IPS-18a (cell line): Measurements from ENCODE around the gene TTC9.

ENCODE experiments used
- H3K27ac ChIP-seq: one replicate; pipeline ENCODE4 v1.5.1; 2013; ENCODE audit warnings: low read length
- H3K27me3 ChIP-seq: one replicate; pipeline ENCODE4 v1.6.1; 2013; ENCODE audit warnings: mild to moderate bottlenecking, low read length; ENCODE audit not compliant: control insufficient read depth, insufficient read depth
- H3K36me3 ChIP-seq: one replicate; pipeline ENCODE4 v1.6.1; 2013; ENCODE audit warnings: low read depth, low read length; ENCODE audit not compliant: control insufficient read depth
- H3K4me1 ChIP-seq: one replicate; pipeline ENCODE4 v1.6.1; 2013; ENCODE audit warnings: low read depth, low read length; ENCODE audit not compliant: control insufficient read depth
- H3K4me3 ChIP-seq: one replicate; pipeline ENCODE4 v1.5.1; 2013; ENCODE audit warnings: low read length
- H3K9ac ChIP-seq: one replicate; pipeline ENCODE4 v1.6.1; 2013; ENCODE audit warnings: mild to moderate bottlenecking, low read length, moderate library complexity
- H3K9me3 ChIP-seq: one replicate; pipeline ENCODE4 v1.6.1; 2013; ENCODE audit warnings: low read depth, low read length; ENCODE audit not compliant: control insufficient read depth

Gene TTC9

GRCh38 chr14:70641548-70642302, at the start of gene TTC9:
TTC9 (plus strand) TSS chr14:70641916; CDS start chr14:70642130, 214 bp downstream.
- Histone ChIP-seq H3K4me1 (peaks cover 46% of the 10 kb centered on the region), H3K9me3 (no peaks in the 10 kb centered on the region), H3K36me3 (peaks cover 4% of the 10 kb centered on the region), H3K27ac (no peak within 1 kb of the TSS), H3K4me3 (peak within 1 kb of the TSS; percentile 93), H3K27me3 (peaks cover 12% of the 10 kb centered on the region), H3K9ac (peak within 1 kb of the TSS; percentile 47)

GRCh38 chr14:70594461-70594860, 47.3 kb upstream of the TTC9 start:
- peaks cover 70% of the 10 kb centered on the region for H3K36me3 ChIP-seq
- no peaks in the 10 kb centered on the region for H3K9me3 ChIP-seq
- H3K27ac ChIP-seq: no peak overlapping the region
- H3K27me3 ChIP-seq: no peaks in the 10 kb centered on the region
- H3K9ac ChIP-seq: no peak overlapping the region
- H3K4me1 ChIP-seq: no peaks in the 10 kb centered on the region
- H3K4me3 ChIP-seq: no peak overlapping the region

GRCh38 chr14:70595443-70596185, 46.1 kb upstream of the TTC9 start:
- H3K27ac ChIP-seq: no peak overlapping the region

GRCh38 chr14:70597731-70598130, 44.0 kb upstream of the TTC9 start:
- no peaks in the 10 kb centered on the region for H3K9me3 ChIP-seq
- no peaks in the 10 kb centered on the region for H3K27me3 ChIP-seq
- no peak overlapping the region for H3K4me3 ChIP-seq
- peaks cover 5% of the 10 kb centered on the region for H3K4me1 ChIP-seq
- H3K9ac ChIP-seq: no peak overlapping the region
- no peak overlapping the region for H3K27ac ChIP-seq
- H3K36me3 ChIP-seq: peaks cover 38% of the 10 kb centered on the region

More at GRCh38 chr14:70595443-70596185, 46.1 kb upstream of the TTC9 start:
- Histone ChIP-seq H3K9me3 (no peaks in the 10 kb centered on the region), H3K4me3 (no peak overlapping the region), H3K36me3 (peaks cover 58% of the 10 kb centered on the region), H3K27me3 (no peaks in the 10 kb centered on the region), H3K9ac (no peak overlapping the region), H3K4me1 (no peaks in the 10 kb centered on the region)

- Histone ChIP-seq H3K4me3 (peak overlapping the region; percentile 96), H3K4me1 (peaks cover 5% of the 10 kb centered on the region), H3K9ac (no peak overlapping the region), H3K27me3 (no peaks in the 10 kb centered on the region), H3K9me3 (no peaks in the 10 kb centered on the region), H3K27ac (no peak overlapping the region), H3K36me3 (peaks cover 21% of the 10 kb centered on the region)
Measured at GRCh38 chr14:70599345-70599744, 42.4 kb upstream of the TTC9 start.

- Histone ChIP-seq H3K27me3 (no peaks in the 10 kb centered on the region), H3K4me3 (peak within 1 kb of the TSS; percentile 96), H3K36me3 (peaks cover 9% of the 10 kb centered on the region), H3K9me3 (no peaks in the 10 kb centered on the region), H3K27ac (peak within 1 kb of the TSS; percentile 73), H3K4me1 (peaks cover 5% of the 10 kb centered on the region), H3K9ac (peak within 1 kb of the TSS; percentile 87)
Measured at GRCh38 chr14:70600382-70601157, 41.1 kb upstream of the TTC9 start, which contains the start of gene MED6. MED6 (minus strand) TSS chr14:70600655; CDS start chr14:70600637, 18 bp downstream.

GRCh38 chr14:70601162-70601561, 40.6 kb upstream of the TTC9 start:
- H3K4me1 ChIP-seq: peaks cover 5% of the 10 kb centered on the region
- H3K9ac ChIP-seq: peak overlapping the region; percentile 59
- peak overlapping the region; percentile 72 for H3K27ac ChIP-seq
- H3K4me3 ChIP-seq: peak overlapping the region; percentile 78
- H3K9me3 ChIP-seq: no peaks in the 10 kb centered on the region
- H3K36me3 ChIP-seq: peaks cover 3% of the 10 kb centered on the region
- no peaks in the 10 kb centered on the region for H3K27me3 ChIP-seq

- H3K4me3 ChIP-seq: no peak overlapping the region
- no peaks in the 10 kb centered on the region for H3K36me3 ChIP-seq
- H3K27ac ChIP-seq: no peak overlapping the region
- H3K4me1 ChIP-seq: peaks cover 5% of the 10 kb centered on the region
- no peaks in the 10 kb centered on the region for H3K9me3 ChIP-seq
- no peaks in the 10 kb centered on the region for H3K27me3 ChIP-seq
- no peak overlapping the region for H3K9ac ChIP-seq
Measured at GRCh38 chr14:70602254-70602653, 39.5 kb upstream of the TTC9 start.

GRCh38 chr14:70611216-70611615, 30.5 kb upstream of the TTC9 start:
- no peaks in the 10 kb centered on the region for H3K36me3 ChIP-seq
- H3K9ac ChIP-seq: no peak overlapping the region
- H3K4me1 ChIP-seq: no peaks in the 10 kb centered on the region
- no peaks in the 10 kb centered on the region for H3K27me3 ChIP-seq
- H3K27ac ChIP-seq: no peak overlapping the region
- H3K4me3 ChIP-seq: no peak overlapping the region
- no peaks in the 10 kb centered on the region for H3K9me3 ChIP-seq

- Histone ChIP-seq H3K4me3 (no peak overlapping the region), H3K4me1 (no peaks in the 10 kb centered on the region), H3K27me3 (no peaks in the 10 kb centered on the region), H3K36me3 (no peaks in the 10 kb centered on the region), H3K9ac (no peak overlapping the region), H3K27ac (no peak overlapping the region), H3K9me3 (no peaks in the 10 kb centered on the region)
Measured at GRCh38 chr14:70616646-70617045, 25.1 kb upstream of the TTC9 start.

- Histone ChIP-seq H3K36me3 (no peaks in the 10 kb centered on the region), H3K9ac (no peak overlapping the region), H3K27me3 (no peaks in the 10 kb centered on the region), H3K4me1 (no peaks in the 10 kb centered on the region), H3K27ac (no peak overlapping the region), H3K9me3 (no peaks in the 10 kb centered on the region), H3K4me3 (no peak overlapping the region)
Measured at GRCh38 chr14:70618314-70618713, 23.4 kb upstream of the TTC9 start.
